Loucy (cell line): ENCODE data around the gene E2F1.

ENCODE experiments used
- CTCF ChIP-seq: fragments of 200-600 bp; sonication (generic); conservative IDR thresholded peaks from 2 replicates; pipeline ENCODE4 v1.5.1; 2014; ENCODE audit warnings: mild to moderate bottlenecking, antibody characterized with exemption, low read length
- EZH2phosphoT487 ChIP-seq: fragments of 200-600 bp; IDR thresholded peaks from 2 replicates; pipeline ENCODE4 v1.6.1; 2018; ENCODE audit warnings: antibody characterized with exemption, mild to moderate bottlenecking, moderate library complexity, borderline replicate concordance

GRCh38 chr20:33724439-33725094 is 38.4 kb upstream of the E2F1 start:
- no peak for TF ChIP-seq CTCF
- no peak for TF ChIP-seq EZH2phosphoT487
